Gastroesophageal sphincter (tissue), 4 donors: Measurements from ENCODE around the gene TNP1. TPM values are rescaled to one million over a fixed set of nuclear protein-coding genes. Genes with fewer than 3 reads are reported as not detected.

Experiments
- ATAC-seq: fragments of 150-250 bp; one replicate; pipeline ENCODE4 v1.9.1; 2016; ENCODE audit warnings: mild to moderate bottlenecking, moderate library complexity
- H3K27ac ChIP-seq, 4 donors: fragments of 200-600 bp; sonication (generic) in 3 of 4; 1 replicate in 3 of 4; 2 replicates in 1 of 4; pipeline ENCODE4 v1.5.1; 2016 to 2019
- H3K27me3 ChIP-seq: fragments of 200-600 bp; sonication (generic); one replicate; pipeline ENCODE4 v1.5.1; 2019
- H3K36me3 ChIP-seq, 2 donors: fragments of 200-600 bp; sonication (generic); one replicate each; pipeline ENCODE4 v1.5.1; 2019; ENCODE audit warnings: control low read depth in 1 of 2
- H3K4me1 ChIP-seq, 3 donors: fragments of 200-600 bp; sonication (generic); 1 replicate in 2 of 3; 2 replicates in 1 of 3; pipeline ENCODE4 v1.5.1; 2016 to 2019; ENCODE audit warnings: control low read depth in 2 of 3
- H3K4me3 ChIP-seq, 2 donors: fragments of 200-600 bp; sonication (generic); one replicate each; pipeline ENCODE4 v1.5.1; 2019; ENCODE audit warnings: mild to moderate bottlenecking in 1 of 2, moderate library complexity in 1 of 2
- H3K9me3 ChIP-seq, 3 donors: fragments of 200-600 bp; sonication (generic); one replicate each; pipeline ENCODE4 v1.5.1; 2017 to 2019; ENCODE audit warnings: control low read depth in 2 of 3
- EP300 ChIP-seq: sonication (generic); formaldehyde crosslinking; IDR thresholded peaks from one replicate; pipeline ENCODE4 v1.6.1; 2017; ENCODE audit warnings: antibody characterized with exemption, mild to moderate bottlenecking
- POLR2A ChIP-seq, 2 donors: fragments of 450-650 bp; IDR thresholded peaks; one replicate each; pipeline ENCODE4 v1.6.1; 2017; ENCODE audit warnings: antibody characterized with exemption in 2 of 2, mild to moderate bottlenecking in 2 of 2, moderate library complexity in 1 of 2
- POLR2AphosphoS5 ChIP-seq: sonication (generic); formaldehyde crosslinking; IDR thresholded peaks from one replicate; pipeline ENCODE4 v1.6.1; 2017; ENCODE audit warnings: antibody characterized with exemption
- WGBS, 2 donors: methylation state at CpG; one replicate each; pipeline ENCODE4 v1.1.5; 2018; ENCODE audit warnings: low coverage in 1 of 2; 5-methylcytosine and 5-hydroxymethylcytosine counted together
- total RNA-seq, 4 donors: library from RNA; depleted of rRNA; stranded (reverse); fragments of >200 nt; gene quantifications; one replicate each; pipeline ENCODE4 v1.1.0, GENCODE V29; 2016
- TF ChIP-seq, protein P1 (sequence below), 4 experiments: fragments of 200-600 bp in 2 of 4; fragments of 450-650 bp in 2 of 4; sonication (generic) in 1 of 4; IDR thresholded peaks; one replicate each; pipeline ENCODE4 v1.5.1; 2017 to 2019; ENCODE audit warnings: antibody characterized with exemption in 4 of 4, mild to moderate bottlenecking in 2 of 4, moderate library complexity in 2 of 4

TNP1 gene, protein sequence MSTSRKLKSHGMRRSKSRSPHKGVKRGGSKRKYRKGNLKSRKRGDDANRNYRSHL
- total RNA-seq: not detected

DNA sequence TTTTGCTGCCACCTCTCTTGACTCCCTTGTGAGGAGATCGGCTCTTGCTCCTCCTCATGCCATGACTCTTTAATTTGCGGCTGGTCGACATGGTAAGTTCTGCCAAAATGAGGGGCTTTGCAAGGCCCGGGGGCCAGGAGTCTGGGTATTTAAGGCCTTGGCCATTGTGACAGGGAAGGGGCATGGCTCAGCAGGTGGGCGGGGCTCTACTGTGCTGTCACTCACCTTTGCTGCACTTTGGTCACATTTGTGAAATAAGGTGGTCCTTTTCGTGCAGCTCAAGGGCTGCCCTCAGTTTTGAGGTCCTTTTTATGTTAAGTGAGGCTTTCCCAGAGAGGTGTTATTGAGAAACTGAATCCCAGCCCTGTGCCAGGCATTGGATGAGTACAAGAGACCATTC, at the start of gene TNP1:
Gene TNP1, minus strand, starts transcription at position 121 of the 400 bp plus-strand sequence. Its CDS starts 30 bp downstream, at position 91.
- Histone ChIP-seq H3K27ac (no peak within 1 kb of the TSS), H3K9me3 (no peaks in the 10 kb centered on the region), H3K4me3 (no peak within 1 kb of the TSS), H3K36me3 (no peaks in the 10 kb centered on the region), H3K4me1 (peaks cover 0 to 24% (median 4%) of the 10 kb centered on the region in 3 donors), H3K27me3 (no peaks in the 10 kb centered on the region)
- 97 to 100% methylated on average over 4 to 5 of the region's 6 CpGs for WGBS, 2 donors
- no peak for ATAC-seq
- TF ChIP-seq POLR2A (IDR thresholded peaks at IDR 0.05): no peak
- no peak for TF ChIP-seq POLR2AphosphoS5
- TF ChIP-seq, protein P1, sequence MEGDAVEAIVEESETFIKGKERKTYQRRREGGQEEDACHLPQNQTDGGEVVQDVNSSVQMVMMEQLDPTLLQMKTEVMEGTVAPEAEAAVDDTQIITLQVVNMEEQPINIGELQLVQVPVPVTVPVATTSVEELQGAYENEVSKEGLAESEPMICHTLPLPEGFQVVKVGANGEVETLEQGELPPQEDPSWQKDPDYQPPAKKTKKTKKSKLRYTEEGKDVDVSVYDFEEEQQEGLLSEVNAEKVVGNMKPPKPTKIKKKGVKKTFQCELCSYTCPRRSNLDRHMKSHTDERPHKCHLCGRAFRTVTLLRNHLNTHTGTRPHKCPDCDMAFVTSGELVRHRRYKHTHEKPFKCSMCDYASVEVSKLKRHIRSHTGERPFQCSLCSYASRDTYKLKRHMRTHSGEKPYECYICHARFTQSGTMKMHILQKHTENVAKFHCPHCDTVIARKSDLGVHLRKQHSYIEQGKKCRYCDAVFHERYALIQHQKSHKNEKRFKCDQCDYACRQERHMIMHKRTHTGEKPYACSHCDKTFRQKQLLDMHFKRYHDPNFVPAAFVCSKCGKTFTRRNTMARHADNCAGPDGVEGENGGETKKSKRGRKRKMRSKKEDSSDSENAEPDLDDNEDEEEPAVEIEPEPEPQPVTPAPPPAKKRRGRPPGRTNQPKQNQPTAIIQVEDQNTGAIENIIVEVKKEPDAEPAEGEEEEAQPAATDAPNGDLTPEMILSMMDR (IDR thresholded peaks at IDR 0.05): no peak
- no peak for TF ChIP-seq EP300

DNA sequence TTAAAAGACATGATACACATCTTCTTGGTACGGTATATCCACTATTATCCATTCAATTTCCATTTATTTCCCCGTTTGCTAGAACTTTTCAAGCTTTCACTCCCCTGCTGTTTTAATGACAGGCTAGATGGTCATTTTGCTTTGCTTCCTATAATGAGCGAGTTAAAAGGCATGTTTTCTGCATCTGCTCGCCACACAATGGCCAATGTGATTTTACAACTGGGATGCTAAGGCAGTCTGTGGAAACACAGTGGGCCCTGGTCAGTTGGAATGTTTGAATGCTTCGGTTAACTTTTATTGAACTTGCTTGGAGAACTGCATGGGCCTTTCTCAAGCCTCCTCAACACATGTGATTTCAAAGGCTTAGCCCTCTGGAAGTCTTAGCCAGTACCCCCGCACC, 48.4 kb upstream of the TNP1 start:
- Histone ChIP-seq H3K27me3 (no peaks in the 10 kb centered on the region), H3K36me3 (no peaks in the 10 kb centered on the region), H3K4me1 (peaks cover 0 to 12% (median 0%) of the 10 kb centered on the region in 3 donors), H3K27ac (no peak overlapping the region), H3K4me3 (no peak overlapping the region), H3K9me3 (peaks cover 0 to 4% (median 0%) of the 10 kb centered on the region in 3 donors)
- WGBS, 2 donors: 92 to 100% methylated on average over 3 to 6 of the region's 6 CpGs
- TF ChIP-seq POLR2A (IDR thresholded peaks at IDR 0.05): no peak
- no peak for TF ChIP-seq EP300
- TF ChIP-seq POLR2AphosphoS5: no peak
- TF ChIP-seq, protein P1 (IDR thresholded peaks at IDR 0.05): no peak
- ATAC-seq: no peak

DNA sequence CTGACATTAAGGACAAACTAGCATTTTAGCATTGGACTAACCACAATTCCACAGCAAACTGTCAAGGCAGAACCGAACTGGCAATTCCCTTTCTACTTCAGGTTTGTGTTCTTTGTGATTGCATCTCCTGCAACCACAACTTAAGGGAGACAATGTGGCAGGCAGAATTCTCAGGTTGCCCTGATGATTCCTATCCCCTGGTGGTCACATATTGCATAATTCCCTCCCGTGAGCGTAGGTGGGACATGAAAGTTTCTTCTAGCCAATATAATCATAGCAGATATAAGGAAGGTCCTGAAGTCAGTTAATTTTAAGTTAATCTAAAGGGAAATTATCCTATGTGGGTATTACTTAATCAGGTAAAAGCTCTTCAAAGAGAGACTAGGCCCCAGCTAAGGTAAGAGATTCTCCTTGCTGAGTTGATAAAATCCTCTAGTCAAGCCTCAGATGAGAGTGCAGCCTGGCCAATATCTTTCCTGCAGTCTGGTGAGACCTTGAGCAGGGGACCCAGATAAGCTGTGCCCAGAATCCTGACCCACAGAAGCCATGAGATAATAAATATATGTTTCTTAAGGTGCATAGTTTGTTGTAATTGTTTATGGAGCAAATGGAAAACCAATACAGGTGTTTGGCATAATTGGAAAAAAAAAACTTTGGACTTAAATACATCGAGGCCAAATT, 45.9 kb upstream of the TNP1 start:
- ATAC-seq: no peak

DNA sequence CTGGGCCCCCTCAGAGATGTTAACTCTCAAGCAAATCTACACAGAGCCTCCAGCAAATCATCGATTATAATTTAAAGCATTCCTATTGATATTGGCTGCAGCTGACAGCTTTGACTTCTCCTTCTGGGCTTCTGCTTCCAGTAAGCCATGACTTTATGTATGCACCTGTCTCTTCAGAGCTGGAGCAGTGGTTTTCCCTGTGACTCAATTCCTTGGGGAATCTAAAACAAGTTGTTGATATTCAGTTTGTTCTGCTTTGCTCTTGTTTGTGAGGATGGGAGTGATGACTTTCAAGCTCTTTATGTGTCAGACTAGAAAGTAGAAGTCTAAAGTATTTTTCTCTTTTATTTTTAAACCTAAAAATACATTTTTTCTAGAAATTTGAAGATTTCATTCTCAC, 45.1 kb upstream of the TNP1 start:
- H3K4me1 ChIP-seq: peaks cover 0 to 12% (median 0%) of the 10 kb centered on the region in 3 donors
- no peak for ATAC-seq
- TF ChIP-seq POLR2A (IDR thresholded peaks at IDR 0.05) (no peak), POLR2AphosphoS5 (no peak), EP300 (no peak)
- TF ChIP-seq, protein P1 (IDR thresholded peaks at IDR 0.05): no peak
- no peak overlapping the region for H3K27ac ChIP-seq
- 88% methylated on average over 1 of the region's 1 CpG; no CpG with 5 or more reads in 1 of the 2 donors for WGBS, 2 donors
- H3K4me3 ChIP-seq: no peak overlapping the region
- no peaks in the 10 kb centered on the region for H3K27me3 ChIP-seq
- H3K36me3 ChIP-seq: no peaks in the 10 kb centered on the region
- H3K9me3 ChIP-seq: peaks cover 0 to 7% (median 0%) of the 10 kb centered on the region in 3 donors

More for the DNA sequence above, 45.9 kb upstream of the TNP1 start:
- TF ChIP-seq, protein P1 (IDR thresholded peaks at IDR 0.05): no peak
- no peak for TF ChIP-seq POLR2A (IDR thresholded peaks at IDR 0.05)
- WGBS, 2 donors: 95% methylated on average over 3 to 4 of the region's 4 CpGs
- H3K4me3 ChIP-seq: no peak overlapping the region
- peaks cover 0 to 7% (median 0%) of the 10 kb centered on the region in 3 donors for H3K9me3 ChIP-seq
- peaks cover 0 to 12% (median 0%) of the 10 kb centered on the region in 3 donors for H3K4me1 ChIP-seq
- H3K36me3 ChIP-seq: no peaks in the 10 kb centered on the region
- H3K27me3 ChIP-seq: no peaks in the 10 kb centered on the region
- H3K27ac ChIP-seq: no peak overlapping the region

DNA sequence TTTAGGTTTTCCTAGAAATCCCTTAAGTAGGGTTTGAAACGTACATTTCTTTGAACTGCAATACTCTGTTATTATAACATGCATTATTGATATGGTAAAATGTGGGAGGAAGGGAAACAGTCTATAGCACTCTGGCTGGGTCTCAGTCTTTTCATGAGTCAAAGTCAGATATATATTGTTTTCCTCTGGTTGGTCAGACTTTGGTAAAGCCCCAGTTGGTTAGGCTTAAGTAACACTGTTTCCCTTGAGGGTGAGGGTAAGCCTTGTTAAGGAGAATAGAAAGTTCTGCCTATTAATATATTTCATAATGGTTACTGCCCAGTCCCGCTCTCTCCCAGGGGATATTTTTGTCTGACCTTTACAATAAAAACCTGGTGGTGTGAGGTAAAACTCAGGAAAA, 44.7 kb upstream of the TNP1 start:
- peaks cover 0 to 7% (median 0%) of the 10 kb centered on the region in 3 donors for H3K9me3 ChIP-seq
- no peaks in the 10 kb centered on the region for H3K36me3 ChIP-seq
- ATAC-seq: no peak
- H3K4me3 ChIP-seq: no peak overlapping the region
- no peak overlapping the region for H3K27ac ChIP-seq
- TF ChIP-seq, protein P1 (IDR thresholded peaks at IDR 0.05): no peak
- TF ChIP-seq POLR2A (IDR thresholded peaks at IDR 0.05) (no peak), POLR2AphosphoS5 (no peak), EP300 (no peak)
- H3K27me3 ChIP-seq: no peaks in the 10 kb centered on the region
- H3K4me1 ChIP-seq: peaks cover 0 to 12% (median 0%) of the 10 kb centered on the region in 3 donors
- WGBS, 2 donors: 94 to 96% methylated on average over 2 of the region's 2 CpGs
